HEK293 (cell line): ENCODE data around the gene ITSN2.
"Not testable (repeated sequence)": the region's sequence is repeated elsewhere in the genome, so short reads cannot be mapped to it uniquely, and the experiment has no call there.

Experiments
- CTCF ChIA-PET: fragments of 350-600 bp; formaldehyde crosslinking; extraction: SDS; loops from one replicate; lab custom pipeline; 2021; ENCODE audit warnings: antibody characterized with exemption; lab: Yijun Ruan, JAX
- POLR2A ChIA-PET: fragments of 300-600 bp; formaldehyde crosslinking; extraction: SDS; loops from one replicate; lab custom pipeline; 2020; ENCODE audit warnings: antibody characterized with exemption, inconsistent platforms; lab: Yijun Ruan, JAX
- H3K27ac ChIP-seq: fragments of 200-500 bp; sonication (Bioruptor generic); 2 replicates; pipeline ENCODE4 v1.5.1; 2014; ENCODE audit warnings: low read depth, low read length, control low read depth, inconsistent platforms; ENCODE audit errors: extremely low read depth
- H3K36me3 ChIP-seq, 2 experiments: fragments of 200-500 bp in 1 of 2; sonication (Bioruptor generic) in 1 of 2; 1 replicate in 1 of 2; 2 replicates in 1 of 2; pipeline ENCODE4 v1.5.1; 2014 to 2017; ENCODE audit warnings: inconsistent platforms in 2 of 2, low read length in 2 of 2; ENCODE audit not compliant: control insufficient read depth in 2 of 2, insufficient read depth in 1 of 2
- H3K4me1 ChIP-seq: fragments of 200-500 bp; sonication (Bioruptor generic); 2 replicates; pipeline ENCODE4 v1.5.1; 2014; ENCODE audit warnings: mild to moderate bottlenecking, low read length, inconsistent platforms; ENCODE audit not compliant: control insufficient read depth, insufficient read depth
- H3K4me3 ChIP-seq: 2 replicates; pipeline ENCODE4 v1.5.1; 2011; ENCODE audit warnings: low read depth, mild to moderate bottlenecking, control low read depth, low read length, moderate library complexity
- H3K9me3 ChIP-seq: fragments of 200-500 bp; sonication (Bioruptor generic); 2 replicates; pipeline ENCODE4 v1.5.1; 2014; ENCODE audit warnings: low read depth, low read length, inconsistent platforms; ENCODE audit not compliant: control insufficient read depth, insufficient read depth
- BCL11B ChIP-seq: fragments of 450-650 bp; formaldehyde crosslinking; IDR thresholded peaks from 2 replicates; pipeline ENCODE4 v1.5.1; 2016; ENCODE audit warnings: low read depth, missing biosample characterization, missing genetic modification characterization
- GLI4 ChIP-seq: fragments of 450-650 bp; formaldehyde crosslinking; IDR thresholded peaks from 2 replicates; pipeline ENCODE4 v1.5.1; 2016; ENCODE audit warnings: missing biosample characterization, missing genetic modification characterization
- MEIS1 ChIP-seq: sonication (generic); formaldehyde crosslinking; IDR thresholded peaks from 2 replicates; pipeline ENCODE4 v1.8.1; 2022; ENCODE audit warnings: missing genetic modification reagents, mild to moderate bottlenecking, borderline replicate concordance
- MZF1 ChIP-seq: fragments of 450-650 bp; formaldehyde crosslinking; IDR thresholded peaks from 2 replicates; pipeline ENCODE4 v1.5.1; 2017; ENCODE audit warnings: missing biosample characterization, missing genetic modification characterization, borderline replicate concordance
- REPIN1 ChIP-seq: fragments of 450-650 bp; formaldehyde crosslinking; IDR thresholded peaks from 2 replicates; pipeline ENCODE4 v1.5.1; 2017; ENCODE audit warnings: missing biosample characterization, missing genetic modification characterization, low read depth
- WT1 ChIP-seq: fragments of 450-650 bp; formaldehyde crosslinking; IDR thresholded peaks from 2 replicates; pipeline ENCODE4 v1.5.1; 2016; ENCODE audit warnings: missing biosample characterization, missing genetic modification characterization
- ZBTB11 ChIP-seq: fragments of 450-650 bp; formaldehyde crosslinking; conservative IDR thresholded peaks from 2 replicates; pipeline ENCODE4 v1.5.1; 2016; ENCODE audit warnings: low read depth, missing biosample characterization, missing genetic modification characterization
- ZBTB17 ChIP-seq: fragments of 450-650 bp; formaldehyde crosslinking; IDR thresholded peaks from 2 replicates; pipeline ENCODE4 v1.5.1; 2016; ENCODE audit warnings: missing biosample characterization, missing genetic modification characterization
- ZBTB26 ChIP-seq: fragments of 450-650 bp; formaldehyde crosslinking; optimal IDR thresholded peaks from 2 replicates; pipeline ENCODE3; 2016; ENCODE audit warnings: missing biosample characterization, mild to moderate bottlenecking, missing genetic modification characterization
- ZNF157 ChIP-seq: fragments of 450-650 bp; formaldehyde crosslinking; IDR thresholded peaks from 2 replicates; pipeline ENCODE4 v1.5.1; 2016; ENCODE audit warnings: missing biosample characterization, missing genetic modification characterization
- ZNF239 ChIP-seq: fragments of 450-650 bp; formaldehyde crosslinking; IDR thresholded peaks from 2 replicates; pipeline ENCODE4 v1.5.1; 2016; ENCODE audit warnings: missing biosample characterization, missing genetic modification characterization
- ZNF362 ChIP-seq: fragments of 450-650 bp; formaldehyde crosslinking; IDR thresholded peaks from 2 replicates; pipeline ENCODE4 v1.5.1; 2016; ENCODE audit warnings: missing biosample characterization, missing genetic modification characterization
- ZNF518A ChIP-seq: fragments of 450-650 bp; formaldehyde crosslinking; conservative IDR thresholded peaks from 2 replicates; pipeline ENCODE4 v1.5.1; 2016; ENCODE audit warnings: low read depth, missing biosample characterization, missing genetic modification characterization
- ZNF596 ChIP-seq: fragments of 450-650 bp; IDR thresholded peaks from 2 replicates; pipeline ENCODE4 v1.5.0; 2018; ENCODE audit warnings: missing biosample characterization, mild to moderate bottlenecking, missing genetic modification characterization, moderate library complexity
- ZNF658 ChIP-seq: fragments of 450-650 bp; formaldehyde crosslinking; IDR thresholded peaks from 2 replicates; pipeline ENCODE4; 2016; ENCODE audit warnings: missing biosample characterization, missing genetic modification characterization

The ITSN2 gene

GRCh38 chr2:24342110-24342910 lies 18.0 kb downstream of the ITSN2 start:
- TF ChIP-seq ZBTB17 (tag by site-specific recombination) (peak; percentile 60), ZNF239 (tag by site-specific recombination) (no peak)
- H3K4me3 ChIP-seq: no peak overlapping the region
- no peaks in the 10 kb centered on the region for H3K36me3 ChIP-seq
- H3K4me1 ChIP-seq: no peaks in the 10 kb centered on the region
- ChIA-PET CTCF (interaction anchor here (0.6 kb wide), 1 partner anchor 67 kb away, joined by 6 read pairs; no protein-coding TSS in a partner anchor), POLR2A (no interaction called here)
- H3K27ac ChIP-seq: no peak overlapping the region
- no peaks in the 10 kb centered on the region for H3K9me3 ChIP-seq

GRCh38 chr2:24339856-24340262 lies 20.5 kb downstream of the ITSN2 start:
- no peak overlapping the region for H3K4me3 ChIP-seq
- H3K4me1 ChIP-seq: no peaks in the 10 kb centered on the region
- no peaks in the 10 kb centered on the region for H3K9me3 ChIP-seq
- ChIA-PET POLR2A (interaction anchor here (0.7 kb wide), 1 partner anchor 314 kb away, joined by 3 read pairs; no protein-coding TSS in a partner anchor), CTCF (interaction anchor here (0.7 kb wide), 1 partner anchor 713 kb away, joined by 3 read pairs; no protein-coding TSS in a partner anchor)
- no peaks in the 10 kb centered on the region for H3K36me3 ChIP-seq
- TF ChIP-seq MEIS1 (CRISPR knock-in tag): no peak
- no peak for TF ChIP-seq ZBTB26 (tag by site-specific recombination)
- TF ChIP-seq REPIN1 (tag by site-specific recombination): no peak
- TF ChIP-seq ZNF518A (tag by site-specific recombination): no peak
- TF ChIP-seq MZF1 (tag by site-specific recombination): no peak
- no peak for TF ChIP-seq ZNF157 (tag by site-specific recombination)
- TF ChIP-seq WT1: no peak
- no peak for TF ChIP-seq ZNF596 (tag by site-specific recombination)
- no peak for TF ChIP-seq ZNF362
- no peak for TF ChIP-seq GLI4 (tag by site-specific recombination)
- no peak for TF ChIP-seq ZBTB11 (tag by site-specific recombination)
- TF ChIP-seq BCL11B (tag by site-specific recombination): no peak
- no peak for TF ChIP-seq ZNF658 (tag by site-specific recombination)
- no peak overlapping the region for H3K27ac ChIP-seq

GRCh38 chr2:24339098-24339497 lies 21.2 kb downstream of the ITSN2 start:
- CTCF ChIA-PET: interaction anchor here (0.7 kb wide), 1 partner anchor 713 kb away, joined by 3 read pairs; no protein-coding TSS in a partner anchor

More at GRCh38 chr2:24339098-24339497, 21.2 kb downstream of the ITSN2 start:
- POLR2A ChIA-PET: interaction anchor here (0.7 kb wide), 1 partner anchor 313 kb away, joined by 3 read pairs; no protein-coding TSS in a partner anchor
- not testable (repeated sequence) for H3K27ac ChIP-seq, H3K36me3 ChIP-seq, H3K9me3 ChIP-seq, H3K4me3 ChIP-seq, H3K4me1 ChIP-seq
